ENCODE data around the gene MMP15. TPM values are rescaled to one million over a fixed set of nuclear protein-coding genes. Genes with fewer than 3 reads are reported as not detected.

MMP15 gene
- 17.4 to 25.7 TPM (median 22.6 TPM) in 5 replicates for total RNA-seq (2022; extraction: Qiagen RNA extraction)

GRCh38 chr16:58025351-58026138 lies at the start of gene MMP15:
Gene MMP15, plus strand, starts transcription at chr16:58025754. Its CDS starts 597 bp downstream, at chr16:58026351.

DNA sequence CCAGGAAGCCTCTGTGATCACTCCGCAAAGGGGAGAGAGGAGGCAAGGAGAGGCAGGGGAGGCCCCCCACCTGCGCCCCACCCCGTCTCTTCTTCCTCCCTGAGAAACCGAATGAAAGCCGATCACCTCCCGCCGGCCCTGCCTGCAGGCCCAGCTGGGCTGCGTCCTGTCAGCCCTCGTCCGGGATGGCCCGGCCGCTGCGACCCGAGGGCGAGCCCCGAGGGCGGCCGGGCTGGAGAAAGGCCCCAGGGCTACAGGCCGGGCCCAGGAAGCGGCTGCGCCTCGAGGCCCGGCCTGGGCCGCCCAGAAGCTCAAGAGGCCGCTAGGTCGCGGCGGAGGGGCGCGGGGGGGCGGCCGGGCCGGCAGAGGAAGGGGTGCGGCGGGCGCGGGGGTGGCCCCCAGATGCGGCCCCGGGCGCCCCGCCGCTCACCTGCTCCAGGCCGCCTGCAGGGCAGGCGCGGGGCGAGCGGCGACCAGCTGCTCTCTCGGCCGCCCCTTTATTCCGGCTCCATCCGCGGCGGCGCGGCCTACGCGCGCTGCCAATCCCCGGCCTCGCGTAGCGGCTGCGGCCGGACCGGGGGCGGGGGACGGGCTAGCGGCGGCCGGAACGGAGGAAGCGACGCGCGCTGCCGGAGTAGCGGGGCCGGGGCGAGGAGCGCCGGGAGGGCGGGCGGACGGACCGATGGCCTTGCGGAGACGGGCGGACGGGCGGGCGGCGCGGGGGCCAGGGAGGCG lies 25.4 kb upstream of the MMP15 start, which contains the start of gene ZNF319:
Gene ZNF319, minus strand, starts transcription at position 702 of the 735 bp plus-strand sequence. CDS start 2,407 bp downstream, outside the sequence.

GRCh38 chr16:58000706-58001676 lies 24.6 kb upstream of the MMP15 start, which contains the start of gene USB1:
Gene USB1, plus strand, starts transcription at chr16:58001407. Its CDS starts 77 bp downstream, at chr16:58001484.

Other genes with a start within 250 kb of the MMP15 start
- 144 to 205 TPM (median 203 TPM) in 5 replicates for gene KIFC3, start 223.3 kb upstream of the MMP15 start, total RNA-seq (2022; extraction: Qiagen RNA extraction)
- gene CNGB1, start 54.6 kb upstream of the MMP15 start, total RNA-seq (2022; extraction: Qiagen RNA extraction), result 0.07 to 0.45 TPM (median 0.16 TPM) in 5 replicates
- gene ZNF319, start 25.1 kb upstream of the MMP15 start, total RNA-seq (2022; extraction: Qiagen RNA extraction), result 12.0 to 18.2 TPM (median 17.4 TPM) in 5 replicates
- 93.6 to 95.9 TPM (median 95.0 TPM) in 5 replicates for gene USB1, start 24.3 kb upstream of the MMP15 start, total RNA-seq (2022; extraction: Qiagen RNA extraction)
- 52.2 to 59.2 TPM (median 55.7 TPM) in 5 replicates for gene CFAP20, start 103.6 kb downstream of the MMP15 start, total RNA-seq (2022; extraction: Qiagen RNA extraction)
- gene CSNK2A2, start 172.4 kb downstream of the MMP15 start, total RNA-seq (2022; extraction: Qiagen RNA extraction), result 49.8 to 67.3 TPM (median 51.6 TPM) in 5 replicates